Lung (tissue), 12 donors: ENCODE results near the gene HUNK. TPM values are rescaled to one million over a fixed set of nuclear protein-coding genes. Genes with fewer than 3 reads are reported as not detected.

Experiments used
- ATAC-seq: fragments of 200-7000 bp; cut with Tn5 transposase; one replicate; pipeline ENCODE4 v1.9.1; 2020; ENCODE audit warnings: moderate number of reproducible peaks; ENCODE audit not compliant: insufficient read depth, low FRiP score
- DNase-seq, 3 donors: peaks; one replicate each; pipeline ENCODE4 v3.0.0-alpha.2; 2013 to 2017
- H3K27ac ChIP-seq, 2 donors: one replicate each; pipeline ENCODE4 v1.5.1; 2013; ENCODE audit warnings: mild to moderate bottlenecking in 2 of 2, moderate library complexity in 2 of 2, control low read depth in 1 of 2, inconsistent platforms in 1 of 2, low read depth in 1 of 2, low read length in 1 of 2
- H3K27me3 ChIP-seq, 3 donors: one replicate each; pipeline ENCODE4 v1.5.1; 2013; ENCODE audit warnings: low read length in 2 of 3; ENCODE audit not compliant: control insufficient read depth in 3 of 3, insufficient read depth in 3 of 3
- H3K36me3 ChIP-seq, 4 donors: one replicate each; pipeline ENCODE4 v1.5.1; 2013; ENCODE audit warnings: low read length in 4 of 4, mild to moderate bottlenecking in 1 of 4, moderate library complexity in 1 of 4; ENCODE audit not compliant: control insufficient read depth in 4 of 4, insufficient read depth in 4 of 4
- H3K4me1 ChIP-seq, 5 donors: one replicate each; pipeline ENCODE4 v1.5.1; 2013; ENCODE audit warnings: low read length in 5 of 5, mild to moderate bottlenecking in 2 of 5, moderate library complexity in 1 of 5; ENCODE audit not compliant: control insufficient read depth in 5 of 5, insufficient read depth in 5 of 5
- H3K4me3 ChIP-seq: one replicate; pipeline ENCODE4 v1.5.1; 2013; ENCODE audit warnings: mild to moderate bottlenecking, control low read depth, moderate library complexity
- H3K9ac ChIP-seq, 2 donors: one replicate each; pipeline ENCODE4 v1.5.1; 2013; ENCODE audit warnings: low read length in 2 of 2, control low read depth in 1 of 2; ENCODE audit not compliant: insufficient read depth in 1 of 2
- H3K9me3 ChIP-seq, 4 donors: one replicate each; pipeline ENCODE4 v1.5.1; 2013; ENCODE audit warnings: low read length in 3 of 4, mild to moderate bottlenecking in 1 of 4, moderate library complexity in 1 of 4; ENCODE audit not compliant: control insufficient read depth in 4 of 4, insufficient read depth in 3 of 4
- CTCF ChIP-seq: IDR thresholded peaks from 2 replicates; pipeline ENCODE4 v1.5.1; 2012; ENCODE audit warnings: mild to moderate bottlenecking; ENCODE audit errors: control extremely low read depth, extremely low read depth
- WGBS, 2 donors: extraction: QIAGEN DNeasy Blood & Tissue Kit; methylation state at CpG; one replicate each; pipeline ENCODE4 v1.1.7; 2013; 5-methylcytosine and 5-hydroxymethylcytosine counted together
- polyA plus RNA-seq, 2 donors: library from polyadenylated mRNA; stranded (reverse); fragments of 200-250 nt; gene quantifications; one replicate each; pipeline ENCODE4 v1.2.1, GENCODE V29; 2013
- total RNA-seq, 2 donors: library from RNA; depleted of rRNA in 1 of 2; stranded (reverse); fragments of >200 nt in 1 of 2; gene quantifications; one replicate each; pipeline ENCODE4 v1.2.1, GENCODE V29; 2014 to 2021
- donor health status: control.
- donor health status: control.
- donor health status: Bipolar disorder and iron deficiency.
- donor health status: healthy.
- donor health status: DM: yes; HTN: yes; CAD: no.

HUNK gene
- total and polyA plus RNA-seq, 4 donors, result 0.27 to 2.4 (median 1.4) TPM

GRCh38 chr21:31961027-31961426 lies 88.2 kb downstream of the HUNK start:
- peaks cover 0 to 6% (median 0%) of the 10 kb centered on the region in 5 donors for H3K4me1 ChIP-seq
- DNase-seq, result no peak

GRCh38 chr21:31961704-31962103 lies 88.9 kb downstream of the HUNK start:
- no peak overlapping the region for H3K9ac ChIP-seq
- H3K4me3 ChIP-seq, result no peak overlapping the region
- peaks cover 0 to 6% (median 0%) of the 10 kb centered on the region in 5 donors for H3K4me1 ChIP-seq
- WGBS, 2 donors, result 92 to 100% methylated on average over 1 of the region's 1 CpG
- no peak for TF ChIP-seq CTCF
- peaks cover 0 to 8% (median 1%) of the 10 kb centered on the region in 4 donors for H3K36me3 ChIP-seq
- no peaks in the 10 kb centered on the region for H3K27me3 ChIP-seq
- ATAC-seq (no peak), DNase-seq (no peak)
- no peak overlapping the region for H3K27ac ChIP-seq
- H3K9me3 ChIP-seq, result no peaks in the 10 kb centered on the region

More at GRCh38 chr21:31961027-31961426, 88.2 kb downstream of the HUNK start:
- no peak overlapping the region for H3K27ac ChIP-seq
- ATAC-seq, result no peak
- H3K4me3 ChIP-seq, result no peak overlapping the region
- H3K27me3 ChIP-seq, result no peaks in the 10 kb centered on the region
- WGBS, 2 donors, result 74 to 90% methylated on average over 3 of the region's 3 CpGs
- TF ChIP-seq CTCF, result no peak
- no peak overlapping the region for H3K9ac ChIP-seq
- H3K9me3 ChIP-seq, result no peaks in the 10 kb centered on the region
- H3K36me3 ChIP-seq, result peaks cover 0 to 8% (median 1%) of the 10 kb centered on the region in 4 donors

- H3K4me3 ChIP-seq, result no peak overlapping the region
- no peaks in the 10 kb centered on the region for H3K9me3 ChIP-seq
- no peak for ATAC-seq
- no peak for TF ChIP-seq CTCF
- peaks cover 0 to 6% (median 3%) of the 10 kb centered on the region in 5 donors for H3K4me1 ChIP-seq
- H3K36me3 ChIP-seq, result peaks cover 0 to 8% (median 1%) of the 10 kb centered on the region in 4 donors
- H3K9ac ChIP-seq, result no peak overlapping the region
- DNase-seq, result peak; percentile 55 to 81 (median 75)
- no peak overlapping the region for H3K27ac ChIP-seq
- WGBS, 2 donors, result 74 to 78% methylated on average over 6 of the region's 6 CpGs
- no peaks in the 10 kb centered on the region for H3K27me3 ChIP-seq
Observed at GRCh38 chr21:31964692-31965091, 91.9 kb downstream of the HUNK start.

- no peak overlapping the region for H3K27ac ChIP-seq
- no peak overlapping the region for H3K4me3 ChIP-seq
- DNase-seq (peak in 1 of 3 donors; percentile 23), ATAC-seq (no peak)
- H3K4me1 ChIP-seq, result peaks cover 0 to 6% (median 3%) of the 10 kb centered on the region in 5 donors
- no peak for TF ChIP-seq CTCF
- 51 to 54% methylated on average over 7 of the region's 7 CpGs for WGBS, 2 donors
- H3K36me3 ChIP-seq, result no peaks in the 10 kb centered on the region
- H3K9ac ChIP-seq, result no peak overlapping the region
- H3K27me3 ChIP-seq, result no peaks in the 10 kb centered on the region
- H3K9me3 ChIP-seq, result no peaks in the 10 kb centered on the region
Observed at GRCh38 chr21:31967334-31967733, 94.5 kb downstream of the HUNK start.
